HepG2 (cell line): ENCODE data around the gene TXN2. TPM values are rescaled to one million over a fixed set of nuclear protein-coding genes. Genes with fewer than 3 reads are reported as not detected.
A peak's percentile ranks its signal among the peaks of the same experiment; 100 is the strongest.

Experiments
- CBFB ChIP-seq: sonication (generic); formaldehyde crosslinking; IDR thresholded peaks from 2 replicates; pipeline ENCODE4 v1.4.0; 2020; ENCODE audit warnings: missing genetic modification reagents
- E2F1 ChIP-seq: sonication (generic); formaldehyde crosslinking; IDR thresholded peaks from 2 replicates; pipeline ENCODE4 v1.5.0; 2020; ENCODE audit warnings: missing genetic modification reagents
- ETV5 ChIP-seq: IDR thresholded peaks from 2 replicates; pipeline ENCODE4 v1.6.1; 2018; ENCODE audit warnings: missing biosample characterization, missing genetic modification reagents, inconsistent platforms, borderline replicate concordance
- FOXO4 ChIP-seq: sonication (generic); formaldehyde crosslinking; conservative IDR thresholded peaks from 2 replicates; pipeline ENCODE4 v1.8.1; 2023; ENCODE audit warnings: missing genetic modification reagents
- GMEB2 ChIP-seq: IDR thresholded peaks from 2 replicates; pipeline ENCODE4 v1.6.1; 2016; ENCODE audit warnings: missing biosample characterization, missing genetic modification reagents, low read depth
- IKZF5 ChIP-seq: IDR thresholded peaks from 2 replicates; pipeline ENCODE4 v1.6.1; 2018; ENCODE audit warnings: missing genetic modification reagents, mild to moderate bottlenecking, missing compliant biosample characterization
- KAT8 ChIP-seq: IDR thresholded peaks from 2 replicates; pipeline ENCODE4 v1.6.1; 2016; ENCODE audit warnings: missing genetic modification reagents, missing compliant biosample characterization
- KDM5B ChIP-seq: sonication (generic); formaldehyde crosslinking; IDR thresholded peaks from 2 replicates; pipeline ENCODE4 v1.4.0; 2020; ENCODE audit warnings: missing genetic modification reagents, mild to moderate bottlenecking, borderline replicate concordance
- KLF11 ChIP-seq: IDR thresholded peaks from 2 replicates; pipeline ENCODE4 v1.6.1; 2016; ENCODE audit warnings: missing compliant biosample characterization
- MBNL3 ChIP-seq: fragments of 250-450 bp; sonication (Bioruptor Pico); conservative IDR thresholded peaks from 2 replicates; pipeline ENCODE4 v1.8.0; 2022; ENCODE audit warnings: mild to moderate bottlenecking, inconsistent platforms
- NFE2L2 ChIP-seq: fragments of 150-350 bp; IDR thresholded peaks from 2 replicates; pipeline ENCODE4 v1.6.1; 2014; ENCODE audit warnings: low read length
- NFIC ChIP-seq: IDR thresholded peaks from 2 replicates; pipeline ENCODE4 v1.6.1; 2012; ENCODE audit warnings: mild to moderate bottlenecking, low read length, inconsistent platforms
- NR2F1 ChIP-seq, 2 experiments: fragments of 450-650 bp in 1 of 2; formaldehyde crosslinking in 1 of 2; IDR thresholded peaks; 2 replicates each; pipeline versions ENCODE4 v1.5.0 to v1.6.1; 2016 to 2020; ENCODE audit warnings: mild to moderate bottlenecking in 1 of 2, missing compliant biosample characterization in 1 of 2, missing genetic modification reagents in 1 of 2, moderate library complexity in 1 of 2
- PRMT3 ChIP-seq: sonication (generic); formaldehyde crosslinking; IDR thresholded peaks from 2 replicates; pipeline ENCODE4 v1.8.1; 2022; ENCODE audit warnings: low read depth, mild to moderate bottlenecking, moderate library complexity, missing genetic modification reagents, borderline replicate concordance
- RBFOX2 ChIP-seq: fragments of 200-400 bp; formaldehyde crosslinking; IDR thresholded peaks from 2 replicates; pipeline ENCODE4 v1.6.1; 2017; ENCODE audit warnings: low read depth, mild to moderate bottlenecking, low read length
- SYNCRIP ChIP-seq: fragments of 200-400 bp; formaldehyde crosslinking; IDR thresholded peaks from 2 replicates; pipeline ENCODE4 v1.6.1; 2018; ENCODE audit warnings: mild to moderate bottlenecking, low read depth, low read length; ENCODE audit not compliant: insufficient read depth
- TSC22D2 ChIP-seq: sonication (generic); formaldehyde crosslinking; IDR thresholded peaks from 2 replicates; pipeline ENCODE4 v1.5.1; 2020; ENCODE audit warnings: missing genetic modification reagents, mild to moderate bottlenecking, borderline replicate concordance
- U2AF1 ChIP-seq: fragments of 200-400 bp; formaldehyde crosslinking; optimal IDR thresholded peaks from 2 replicates; pipeline ENCODE3; 2017; ENCODE audit warnings: mild to moderate bottlenecking, low read depth, low read length
- ZFP82 ChIP-seq: sonication (generic); formaldehyde crosslinking; IDR thresholded peaks from 2 replicates; pipeline ENCODE4 v1.5.1; 2020; ENCODE audit warnings: mild to moderate bottlenecking, missing genetic modification reagents, borderline replicate concordance
- ZNF414 ChIP-seq: sonication (generic); formaldehyde crosslinking; IDR thresholded peaks from 2 replicates; pipeline ENCODE4 v1.5.0; 2020; ENCODE audit warnings: missing genetic modification reagents
- ZNF468 ChIP-seq: sonication (generic); formaldehyde crosslinking; IDR thresholded peaks from 2 replicates; pipeline ENCODE4 v1.8.0; 2022; ENCODE audit warnings: mild to moderate bottlenecking, moderate library complexity, missing genetic modification reagents
- ZNF674 ChIP-seq: sonication (generic); formaldehyde crosslinking; IDR thresholded peaks from 2 replicates; pipeline ENCODE4 v1.5.0; 2020; ENCODE audit warnings: low read depth, mild to moderate bottlenecking, missing genetic modification reagents
- ZNF713 ChIP-seq: sonication (generic); formaldehyde crosslinking; IDR thresholded peaks from 2 replicates; pipeline ENCODE4 v1.4.0; 2020; ENCODE audit warnings: mild to moderate bottlenecking, missing genetic modification reagents
- ZNF740 ChIP-seq: sonication (generic); formaldehyde crosslinking; IDR thresholded peaks from 2 replicates; pipeline ENCODE4 v1.4.0; 2020; ENCODE audit warnings: missing genetic modification reagents
- polyA plus RNA-seq, 8 experiments: library from polyadenylated mRNA; depleted of rRNA in 3 of 8; stranded (reverse) in 7 of 8; unstranded in 1 of 8; fragments of >200 nt; fragmentation: Illumina TruSeq in 4 of 8; extraction: Trizol in 4 of 8; gene quantifications; 2 replicates each; pipeline versions ENCODE4 v1.2.1 to v1.2.3, GENCODE V29; 2011 to 2016; ENCODE audit warnings: low read depth in 4 of 8, missing spikeins in 1 of 8, mixed read lengths in 1 of 8; ENCODE audit not compliant: insufficient read depth in 1 of 8
- total RNA-seq, 5 experiments: library from RNA; depleted of rRNA; stranded (reverse); fragments of >200 nt; fragmentation: Illumina TruSeq; extraction: Trizol; gene quantifications; 2 replicates each; pipeline ENCODE4 v1.2.3, GENCODE V29; 2016; ENCODE audit warnings: low read depth in 1 of 5

The TXN2 gene
- total and polyA plus RNA-seq, 2 of the 13 experiments (the other 11 are each of a cell fraction or from before 2014, with no cell fraction given) = 41.4 to 109 TPM

- TF ChIP-seq PRMT3 (CRISPR knock-in tag) (no peak), FOXO4 (no peak), ETV5 (CRISPR knock-in tag) (peak; percentile 78), IKZF5 (no peak; the same call in none of the 2 replicates), E2F1 (CRISPR knock-in tag) (no peak), SYNCRIP (no peak), ZNF713 (CRISPR knock-in tag) (no peak), GMEB2 (CRISPR knock-in tag) (peak; percentile 69), NFE2L2 (no peak), U2AF1 (no peak), KLF11 (CRISPR knock-in tag) (no peak), ZNF414 (CRISPR knock-in tag) (no peak), ZNF468 (CRISPR knock-in tag) (no peak), NFIC (0 out of 2 replicates have a peak, but pooled peaks have one; percentile 26), KDM5B (CRISPR knock-in tag) (peak; percentile 79; the same call in 1 of the 2 replicates), ZNF674 (CRISPR knock-in tag) (no peak), ZNF740 (CRISPR knock-in tag) (peak; percentile 98), NR2F1 (CRISPR knock-in tag; IDR thresholded peaks at IDR 0.05) (no peak), ZFP82 (CRISPR knock-in tag) (no peak), RBFOX2 (peak; percentile 95), CBFB (no peak; the same call in 1 of the 2 replicates), KAT8 (CRISPR knock-in tag) (peak; percentile 96), TSC22D2 (no peak; the same call in none of the 2 replicates), MBNL3 (CRISPR knock-in tag) (no peak)
Measured at GRCh38 chr22:36481393-36482168, at the start of gene TXN2 (continued).
